HG03159 (cell line): ENCODE measurements around the gene CYRIA.

ENCODE experiments used
- ATAC-seq: cut with Tn5 transposase; IDR thresholded peaks from one replicate; pipeline ENCODE4 v1.9.1; 2021; ENCODE audit warnings: mild to moderate bottlenecking, moderate library complexity; ENCODE audit not compliant: unreplicated experiment

CYRIA gene

DNA sequence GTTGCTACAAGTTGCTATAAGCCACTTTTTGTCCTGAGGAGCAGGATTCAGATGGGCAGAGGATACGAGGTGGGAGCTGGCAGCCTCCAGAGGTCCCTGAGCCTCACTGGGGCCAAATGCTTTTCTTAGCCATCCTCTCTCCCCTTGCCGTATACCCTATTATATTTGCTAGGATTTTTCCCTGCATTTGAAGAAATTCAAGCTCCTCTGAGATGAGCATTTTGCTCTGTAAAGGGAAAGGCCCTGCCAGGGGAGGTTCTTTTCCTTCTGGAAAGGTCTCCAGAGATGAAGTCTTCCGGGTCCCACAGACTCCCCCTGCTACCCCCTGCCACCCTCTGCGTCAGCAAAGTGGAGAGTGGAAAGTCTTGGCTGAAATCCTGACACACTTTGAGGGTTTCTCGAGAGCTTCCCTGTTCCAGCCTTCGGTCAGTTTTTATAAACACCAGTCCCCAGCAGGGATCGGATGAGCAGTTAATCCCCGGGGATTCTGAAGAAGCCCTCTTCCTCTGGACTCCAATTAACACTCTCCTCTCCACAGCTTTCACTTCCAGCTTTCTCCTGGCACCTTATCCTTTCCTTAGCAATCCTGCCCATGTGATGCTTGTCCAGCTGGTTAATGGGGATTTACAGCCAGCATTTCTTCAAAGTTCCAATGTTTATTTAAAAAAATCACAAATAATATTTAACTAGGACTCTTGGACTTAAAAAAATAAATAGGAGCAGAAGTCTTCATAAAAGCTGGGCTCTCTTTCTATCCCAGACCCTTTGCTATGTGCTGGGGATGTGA lies 13.1 kb downstream of the CYRIA start:
- no peak for ATAC-seq

GRCh38 chr2:16650287-16651249 lies 15.1 kb downstream of the CYRIA start:
- no peak for ATAC-seq

- no peak for ATAC-seq
Measured at GRCh38 chr2:16649353-16650286, 16.0 kb downstream of the CYRIA start.

DNA sequence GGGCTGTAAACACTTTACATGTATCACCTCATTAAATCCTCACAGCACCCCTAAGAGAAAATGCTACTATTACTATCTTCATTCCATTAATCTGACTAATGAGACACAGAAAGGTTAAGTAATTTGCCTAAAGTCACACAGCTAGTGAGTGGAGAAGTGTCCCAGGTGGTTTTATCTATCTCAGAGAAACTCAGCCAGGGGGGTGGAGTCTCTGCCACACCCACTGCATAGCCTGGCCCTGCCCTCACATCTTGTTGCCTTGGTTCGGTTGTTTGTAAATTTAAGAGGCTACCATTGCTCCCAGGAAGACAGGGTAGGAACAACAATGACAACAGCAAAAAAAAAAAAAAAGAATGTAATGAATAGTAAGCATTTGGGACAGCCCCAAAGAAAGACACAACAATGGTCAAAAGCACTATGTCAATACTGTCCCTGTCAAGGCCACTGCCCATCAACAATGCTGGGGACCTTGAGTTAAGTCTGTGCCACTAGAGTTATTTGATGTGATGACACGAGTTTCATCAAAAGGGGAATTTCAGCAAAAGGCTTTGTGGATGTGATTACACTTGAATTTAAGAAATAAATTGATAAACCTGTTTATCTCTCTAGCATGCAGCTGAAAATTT lies 17.5 kb downstream of the CYRIA start:
- no peak for ATAC-seq

GRCh38 chr2:16645775-16646559 lies 19.7 kb downstream of the CYRIA start:
- no peak for ATAC-seq

DNA sequence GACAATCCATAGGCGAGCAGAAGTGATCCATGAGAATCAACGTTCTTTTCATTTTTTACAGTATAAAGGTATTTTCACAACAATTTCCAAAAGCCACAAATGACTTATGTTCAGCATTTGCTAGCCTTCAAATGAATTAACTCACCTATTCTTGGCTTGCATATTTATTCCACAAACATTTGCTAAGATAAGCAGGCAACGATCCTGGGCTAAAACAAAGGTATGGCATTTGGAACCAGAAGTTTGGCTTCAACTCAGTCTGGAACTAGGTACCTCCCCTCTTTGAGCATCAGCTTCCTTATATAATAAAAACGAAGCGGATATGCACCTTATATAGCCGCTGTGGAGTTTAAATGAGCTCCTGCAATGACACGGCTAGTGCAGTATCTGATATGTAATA lies 20.5 kb downstream of the CYRIA start:
- no peak for ATAC-seq

DNA sequence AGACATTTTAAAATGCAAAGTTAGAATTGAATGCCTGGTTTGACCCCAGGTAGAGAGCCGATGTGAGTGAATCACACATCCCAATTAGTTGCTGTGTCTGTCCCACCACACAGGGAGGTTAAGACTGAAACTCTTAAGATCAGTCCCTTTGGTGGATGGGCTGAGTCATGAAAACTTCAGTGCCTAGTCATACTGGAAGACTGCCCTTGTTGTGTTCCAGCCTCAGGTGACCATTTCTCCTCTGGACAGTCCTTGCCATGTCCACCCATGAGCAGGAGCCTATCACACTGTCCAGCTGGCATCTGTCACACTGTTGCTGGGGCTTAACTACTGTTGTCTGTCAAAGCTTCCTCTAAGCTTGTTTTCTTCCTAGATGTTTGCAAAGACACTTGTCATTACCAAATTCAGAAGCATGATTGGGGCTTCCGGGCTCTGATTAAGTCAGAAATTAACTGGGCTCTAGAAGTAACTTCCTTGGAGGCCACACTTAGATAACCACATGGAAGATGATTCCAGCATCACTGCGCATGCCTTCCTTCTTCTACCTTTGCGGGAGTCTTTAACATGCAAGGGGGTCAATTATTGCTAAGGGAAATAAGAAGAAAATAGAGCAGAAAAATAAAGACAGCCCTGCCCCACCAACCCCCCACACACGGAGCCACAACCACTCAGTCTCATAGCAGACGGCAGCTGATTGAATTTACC lies 21.3 kb downstream of the CYRIA start:
- no peak for ATAC-seq

GRCh38 chr2:16643099-16643498 lies 22.5 kb downstream of the CYRIA start:
- no peak for ATAC-seq

DNA sequence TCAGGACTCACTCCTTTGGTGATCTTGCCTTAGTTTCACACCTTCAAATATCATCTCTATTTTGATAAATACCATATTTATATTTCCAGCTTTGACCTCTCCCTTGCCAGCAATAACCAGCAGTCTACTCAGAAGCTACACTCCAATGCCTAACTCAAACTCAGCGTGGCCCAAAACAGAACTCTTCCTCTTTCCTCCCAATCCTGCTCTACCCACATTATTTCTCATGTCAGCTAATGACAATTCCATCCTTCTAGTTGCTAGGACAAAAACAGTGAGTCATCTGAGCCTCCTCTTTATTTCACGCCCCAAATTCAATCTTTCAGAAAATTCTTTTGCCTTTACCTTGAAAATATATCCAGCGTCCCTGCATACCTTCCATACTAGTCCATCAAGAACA lies 23.5 kb downstream of the CYRIA start:
- ATAC-seq, result no peak

- ATAC-seq, result no peak
Measured at GRCh38 chr2:16641509-16641908, 24.1 kb downstream of the CYRIA start.

- no peak for ATAC-seq
Measured at GRCh38 chr2:16640867-16641266, 24.8 kb downstream of the CYRIA start.

- ATAC-seq, result no peak
Measured at GRCh38 chr2:16640001-16640700, 25.5 kb downstream of the CYRIA start.

DNA sequence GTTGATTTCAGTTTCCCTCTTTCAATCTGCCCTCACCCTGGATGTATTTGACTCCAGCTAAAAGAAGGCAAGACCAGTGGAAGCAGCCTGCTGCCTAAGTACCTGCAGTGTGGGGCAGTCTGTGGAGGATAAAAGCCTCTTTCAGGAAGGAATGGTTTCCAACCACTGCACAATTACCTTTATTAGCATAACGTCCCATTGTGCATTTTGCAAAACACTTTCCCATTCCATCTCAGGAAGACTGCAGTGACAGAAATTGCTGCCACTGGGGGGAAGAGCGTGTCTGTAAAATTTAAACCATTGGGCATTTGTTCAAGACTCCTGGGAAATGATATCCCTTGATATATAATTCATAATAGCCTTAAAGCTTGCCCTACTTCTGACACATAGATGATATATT lies 26.2 kb downstream of the CYRIA start:
- ATAC-seq, result no peak

GRCh38 chr2:16638946-16639345 lies 26.7 kb downstream of the CYRIA start:
- ATAC-seq, result no peak

GRCh38 chr2:16637304-16637703 lies 28.3 kb downstream of the CYRIA start:
- ATAC-seq, result no peak

- no peak for ATAC-seq
Measured at GRCh38 chr2:16635791-16636699, 29.6 kb downstream of the CYRIA start.
